Adipose tissue (tissue), 3 donors: ENCODE results near the gene KCNH6. TPM values are rescaled to one million over a fixed set of nuclear protein-coding genes. Genes with fewer than 3 reads are reported as not detected.

ENCODE experiments used
- H3K27ac ChIP-seq: one replicate; pipeline ENCODE4 v1.5.1; 2013; ENCODE audit warnings: low read depth, low read length
- WGBS, 3 donors: extraction: QIAGEN DNeasy Blood & Tissue Kit; methylation state at CpG; one replicate each; pipeline ENCODE4 v1.1.7; 2013; 5-methylcytosine and 5-hydroxymethylcytosine counted together
- polyA plus RNA-seq, 3 donors: library from polyadenylated mRNA; stranded (reverse); fragments of 200-250 nt; gene quantifications; one replicate each; pipeline ENCODE4 v1.2.3, GENCODE V29; 2013
- donor health status: healthy with polysubstance abuse.
- donor health status: Bipolar disorder and iron deficiency.
- donor health status: healthy.

Gene KCNH6
- polyA plus RNA-seq, 3 donors: 0.06 to 0.92 TPM; not detected in 1

- WGBS, 3 donors: 76 to 85% (median 77%) methylated on average over 8 of the region's 8 CpGs
- H3K27ac ChIP-seq: no peak overlapping the region
Observed at GRCh38 chr17:63568563-63568962, 45.4 kb downstream of the KCNH6 start.

- 89 to 98% (median 90%) methylated on average over 1 of the region's 1 CpG for WGBS, 3 donors
- H3K27ac ChIP-seq: no peak overlapping the region
Observed at GRCh38 chr17:63571632-63572310, 48.6 kb downstream of the KCNH6 start.

GRCh38 chr17:63573634-63574033 lies 50.5 kb downstream of the KCNH6 start:
- 81 to 89% (median 84%) methylated on average over 5 of the region's 5 CpGs for WGBS, 3 donors

GRCh38 chr17:63578027-63578768 lies 55.0 kb downstream of the KCNH6 start:
- no peak overlapping the region for H3K27ac ChIP-seq
- 79 to 92% (median 91%) methylated on average over 7 of the region's 7 CpGs for WGBS, 3 donors

More at GRCh38 chr17:63573634-63574033, 50.5 kb downstream of the KCNH6 start:
- no peak overlapping the region for H3K27ac ChIP-seq

GRCh38 chr17:63578769-63579111 lies 55.6 kb downstream of the KCNH6 start:
- H3K27ac ChIP-seq: no peak overlapping the region
- 55 to 87% (median 82%) methylated on average over 5 of the region's 5 CpGs for whole genome bisulfite sequencing, 3 donors

GRCh38 chr17:63579633-63580032 lies 56.5 kb downstream of the KCNH6 start:
- WGBS, 3 donors: 50 to 73% (median 70%) methylated on average over 11 of the region's 11 CpGs
- no peak overlapping the region for H3K27ac ChIP-seq

- H3K27ac ChIP-seq: no peak overlapping the region
- 95 to 98% (median 95%) methylated on average over 5 of the region's 5 CpGs for WGBS, 3 donors
Observed at GRCh38 chr17:63587770-63588169, 64.6 kb downstream of the KCNH6 start.

- no peak overlapping the region for H3K27ac ChIP-seq
- WGBS, 3 donors: 88 to 93% (median 91%) methylated on average over 11 of the region's 11 CpGs
Observed at GRCh38 chr17:63588797-63589196, 65.6 kb downstream of the KCNH6 start.

GRCh38 chr17:63589646-63590045 lies 66.5 kb downstream of the KCNH6 start:
- 89 to 98% (median 95%) methylated on average over 1 of the region's 1 CpG for WGBS, 3 donors
- H3K27ac ChIP-seq: no peak overlapping the region

GRCh38 chr17:63592797-63593196 lies 69.6 kb downstream of the KCNH6 start:
- WGBS, 3 donors: 72 to 87% (median 82%) methylated on average over 3 of the region's 3 CpGs
- H3K27ac ChIP-seq: no peak overlapping the region

- WGBS, 3 donors: 96 to 98% (median 97%) methylated on average over 3 of the region's 3 CpGs
- no peak overlapping the region for H3K27ac ChIP-seq
Observed at GRCh38 chr17:63595132-63595531, 72.0 kb downstream of the KCNH6 start.

Other genes with a start within 250 kb of the KCNH6 start
- 10 to 100 TPM; 12.3 to 65.8 (median 16.0) TPM for gene CYB561, start 77.1 kb upstream of the KCNH6 start, polyA plus RNA-seq
- 1 to 10 TPM; 2.2 to 7.6 (median 5.7) TPM for gene ACE, start 46.3 kb upstream of the KCNH6 start, polyA plus RNA-seq
- gene DCAF7, start 27.1 kb downstream of the KCNH6 start, polyA plus RNA-seq: 10 to 100 TPM; 12.9 to 21.1 (median 18.2) TPM
- 10 to 100 TPM; 11.5 to 18.9 (median 17.8) TPM for gene TACO1, start 77.5 kb downstream of the KCNH6 start, polyA plus RNA-seq
- 10 to 100 TPM in 2 of 3 donors, 1 to 10 TPM in 1; 9.7 to 34.4 (median 22.7) TPM for gene MAP3K3, start 99.1 kb downstream of the KCNH6 start, polyA plus RNA-seq
- 10 to 100 TPM; 10.4 to 18.8 (median 14.2) TPM for gene LIMD2, start 176.8 kb downstream of the KCNH6 start, polyA plus RNA-seq
- 10 to 100 TPM; 10.7 to 17.5 (median 16.6) TPM for gene STRADA, start 218.4 kb downstream of the KCNH6 start, polyA plus RNA-seq